ENCODE results near the gene OR8D2.

DNA sequence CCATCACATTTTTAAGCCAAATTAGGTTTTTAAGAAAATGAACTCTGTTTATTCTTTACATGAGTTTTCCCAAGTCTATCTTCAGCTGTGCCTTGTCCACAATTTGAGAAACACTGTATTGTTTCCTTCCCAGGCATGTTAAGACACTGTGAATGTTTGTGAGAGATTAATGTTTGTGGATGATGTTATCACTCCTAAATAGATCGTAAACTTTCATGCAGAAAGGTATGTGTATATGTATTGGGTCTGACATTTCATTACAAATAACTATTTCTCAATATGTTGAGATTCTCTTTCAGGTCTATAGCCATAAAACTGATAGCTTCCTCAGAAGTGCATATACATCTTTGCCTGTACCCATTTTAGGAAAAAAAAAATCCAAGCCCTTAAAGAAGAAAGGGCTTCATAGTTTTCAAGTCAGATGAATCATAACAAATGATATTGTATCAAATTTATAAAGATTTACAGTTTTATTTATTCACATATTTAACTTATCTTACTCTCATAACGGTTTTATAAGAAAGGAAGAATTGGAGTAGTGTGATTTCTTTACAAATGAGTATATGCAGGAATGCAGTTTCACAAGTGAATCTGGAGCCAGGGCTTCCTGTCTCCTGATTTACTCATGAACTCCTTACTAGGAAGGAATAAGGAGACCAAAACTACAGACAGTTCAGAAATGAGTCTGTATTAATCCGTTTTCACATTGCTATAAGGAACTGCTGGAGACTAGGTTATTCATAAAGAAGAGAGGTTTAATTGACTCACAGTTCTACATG lies 17.5 kb downstream of the OR8D2 start:
- no peak for TF ChIP-seq POLR2A (IDR thresholded peaks at IDR 0.05)
- TF ChIP-seq, protein P1, sequence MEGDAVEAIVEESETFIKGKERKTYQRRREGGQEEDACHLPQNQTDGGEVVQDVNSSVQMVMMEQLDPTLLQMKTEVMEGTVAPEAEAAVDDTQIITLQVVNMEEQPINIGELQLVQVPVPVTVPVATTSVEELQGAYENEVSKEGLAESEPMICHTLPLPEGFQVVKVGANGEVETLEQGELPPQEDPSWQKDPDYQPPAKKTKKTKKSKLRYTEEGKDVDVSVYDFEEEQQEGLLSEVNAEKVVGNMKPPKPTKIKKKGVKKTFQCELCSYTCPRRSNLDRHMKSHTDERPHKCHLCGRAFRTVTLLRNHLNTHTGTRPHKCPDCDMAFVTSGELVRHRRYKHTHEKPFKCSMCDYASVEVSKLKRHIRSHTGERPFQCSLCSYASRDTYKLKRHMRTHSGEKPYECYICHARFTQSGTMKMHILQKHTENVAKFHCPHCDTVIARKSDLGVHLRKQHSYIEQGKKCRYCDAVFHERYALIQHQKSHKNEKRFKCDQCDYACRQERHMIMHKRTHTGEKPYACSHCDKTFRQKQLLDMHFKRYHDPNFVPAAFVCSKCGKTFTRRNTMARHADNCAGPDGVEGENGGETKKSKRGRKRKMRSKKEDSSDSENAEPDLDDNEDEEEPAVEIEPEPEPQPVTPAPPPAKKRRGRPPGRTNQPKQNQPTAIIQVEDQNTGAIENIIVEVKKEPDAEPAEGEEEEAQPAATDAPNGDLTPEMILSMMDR (IDR thresholded peaks at IDR 0.05), result no peak
- no peak for TF ChIP-seq EP300 (IDR thresholded peaks at IDR 0.05)
